HUES6 (cell line): ENCODE results near the gene NTN1.

Source experiments
- H3K27ac ChIP-seq: 2 replicates; pipeline ENCODE4 v1.7.0; 2013; ENCODE audit warnings: low read depth, mild to moderate bottlenecking, low read length, inconsistent platforms
- H3K27me3 ChIP-seq: 2 replicates; pipeline ENCODE4 v1.6.1; 2013; ENCODE audit warnings: low read length; ENCODE audit not compliant: control insufficient read depth, insufficient read depth
- H3K36me3 ChIP-seq: 2 replicates; pipeline ENCODE4 v1.6.1; 2013; ENCODE audit warnings: low read length; ENCODE audit not compliant: control insufficient read depth, insufficient read depth
- H3K4me1 ChIP-seq: 2 replicates; pipeline ENCODE4 v1.6.1; 2013; ENCODE audit warnings: low read length; ENCODE audit not compliant: control insufficient read depth, insufficient read depth
- H3K4me3 ChIP-seq: 2 replicates; pipeline ENCODE4 v1.5.1; 2013; ENCODE audit warnings: low read depth, low read length
- H3K9ac ChIP-seq: one replicate; pipeline ENCODE4 v1.6.1; 2013; ENCODE audit warnings: mild to moderate bottlenecking, low read length
- H3K9me3 ChIP-seq: 2 replicates; pipeline ENCODE4 v1.6.1; 2013; ENCODE audit warnings: low read depth, low read length; ENCODE audit not compliant: control insufficient read depth, insufficient read depth

Gene NTN1

DNA sequence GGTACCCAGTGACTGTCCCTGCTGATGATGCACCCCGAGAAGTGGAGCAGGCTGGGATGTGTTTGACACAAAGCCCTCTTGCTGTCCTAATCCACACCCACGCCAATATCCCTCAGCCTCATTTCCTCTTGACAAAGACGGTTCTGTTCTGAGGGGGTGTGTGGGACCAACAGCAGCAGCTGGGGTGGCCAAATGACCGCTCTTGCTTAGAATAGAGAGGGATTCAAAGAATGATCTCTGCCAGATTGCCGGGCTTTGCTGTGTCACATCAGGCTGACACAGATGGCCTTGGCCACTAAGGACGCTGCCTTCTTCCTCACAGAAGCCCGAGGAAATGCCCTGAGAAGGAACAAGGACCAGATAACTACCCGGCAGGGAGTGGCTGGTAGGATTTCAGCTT is 250.7 kb downstream of the NTN1 start:
- Histone ChIP-seq H3K4me3 (no peak overlapping the region), H3K27ac (no peak overlapping the region)

DNA sequence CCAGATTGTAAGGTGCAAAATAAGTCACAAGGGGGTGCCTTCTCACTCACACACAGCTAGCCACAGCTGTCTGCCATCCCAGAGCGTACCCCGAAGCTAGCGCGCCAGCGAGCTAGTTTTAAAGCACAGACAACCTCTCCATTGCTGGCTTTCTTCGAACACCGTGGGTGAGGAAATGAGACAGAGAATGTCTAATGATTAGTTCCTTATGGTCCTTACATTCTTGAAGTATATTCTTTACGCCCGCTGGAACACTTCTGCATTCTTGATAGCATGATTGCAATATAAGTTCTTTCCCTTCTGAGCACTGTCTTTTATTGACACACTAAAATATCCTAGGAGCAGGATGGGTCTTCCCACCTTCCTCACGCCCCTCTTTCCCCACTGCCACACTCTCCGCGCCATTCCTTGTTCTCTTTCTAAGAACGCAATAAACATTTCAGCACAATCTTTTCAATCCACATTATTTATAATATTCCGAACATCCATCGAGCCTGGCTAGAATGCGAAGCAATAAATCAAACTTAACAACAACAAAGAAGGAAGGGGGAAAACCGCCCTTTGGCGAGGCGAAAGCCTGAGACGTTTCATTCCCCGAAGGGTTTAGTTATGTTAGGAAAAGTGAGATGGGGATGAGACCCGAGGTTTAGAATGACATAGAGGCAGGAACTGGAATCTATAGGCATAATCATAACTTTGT is 251.3 kb downstream of the NTN1 start:
- no peaks in the 10 kb centered on the region for H3K36me3 ChIP-seq
- H3K9ac ChIP-seq: no peak overlapping the region
- no peaks in the 10 kb centered on the region for H3K9me3 ChIP-seq
- no peak overlapping the region for H3K4me3 ChIP-seq
- H3K27me3 ChIP-seq: no peaks in the 10 kb centered on the region
- H3K4me1 ChIP-seq: peaks cover 3% of the 10 kb centered on the region; the same call in 1 of the 2 replicates
- H3K27ac ChIP-seq: no peak overlapping the region

More for the DNA sequence above, 250.7 kb downstream of the NTN1 start:
- no peaks in the 10 kb centered on the region for H3K9me3 ChIP-seq
- no peaks in the 10 kb centered on the region for H3K36me3 ChIP-seq
- no peak overlapping the region for H3K9ac ChIP-seq
- no peaks in the 10 kb centered on the region for H3K27me3 ChIP-seq
- peaks cover 3% of the 10 kb centered on the region; the same call in 1 of the 2 replicates for H3K4me1 ChIP-seq

DNA sequence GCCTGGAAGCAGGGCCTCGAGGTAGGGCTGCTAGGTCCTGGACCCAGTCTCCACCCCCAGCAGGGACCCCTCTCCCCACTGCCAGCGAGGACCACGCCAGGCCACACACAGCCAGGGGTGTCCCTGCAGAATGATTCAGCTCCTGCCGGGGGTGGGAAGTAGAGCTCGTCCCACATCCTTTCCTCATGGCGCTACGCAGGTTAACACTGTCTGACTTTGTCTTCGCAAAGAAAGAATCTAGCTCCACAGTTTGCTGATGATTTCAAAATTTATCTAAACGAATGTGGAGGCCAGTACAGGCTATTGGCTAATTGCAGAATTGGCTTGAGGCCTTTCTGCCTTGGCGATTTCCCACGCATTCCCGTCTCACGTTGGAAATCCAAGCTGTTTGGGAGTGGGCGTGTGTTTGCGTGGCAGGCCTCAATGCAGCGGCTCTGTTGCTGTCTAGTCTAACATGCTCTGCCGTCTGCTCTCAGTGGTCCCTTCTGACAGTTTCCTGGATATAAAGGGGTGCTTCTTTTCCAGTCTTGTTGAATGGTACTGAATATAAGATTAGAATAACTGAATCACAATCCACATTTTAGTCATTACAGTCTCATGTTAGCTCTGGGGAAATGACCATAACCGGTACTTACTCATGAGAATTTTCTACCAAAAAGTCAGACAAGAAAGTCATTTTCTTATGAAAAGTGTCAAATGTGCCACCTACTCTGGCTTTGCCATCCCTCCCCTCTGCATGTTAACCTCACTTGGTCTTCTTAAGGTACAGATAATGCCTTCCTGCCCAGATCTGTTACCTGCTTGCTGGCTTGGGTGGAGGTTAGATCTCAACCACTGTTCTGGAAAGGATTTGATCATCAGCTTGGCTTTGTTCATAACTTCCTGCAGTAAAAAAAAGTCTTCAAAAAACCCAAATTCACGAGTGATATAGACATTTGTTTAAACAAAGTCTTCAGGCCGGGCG is 252.4 kb downstream of the NTN1 start:
- Histone ChIP-seq H3K27me3 (no peaks in the 10 kb centered on the region), H3K4me3 (no peak overlapping the region), H3K9ac (no peak overlapping the region), H3K36me3 (no peaks in the 10 kb centered on the region), H3K4me1 (peaks cover 3% of the 10 kb centered on the region; the same call in 1 of the 2 replicates), H3K9me3 (no peaks in the 10 kb centered on the region), H3K27ac (no peak overlapping the region)

DNA sequence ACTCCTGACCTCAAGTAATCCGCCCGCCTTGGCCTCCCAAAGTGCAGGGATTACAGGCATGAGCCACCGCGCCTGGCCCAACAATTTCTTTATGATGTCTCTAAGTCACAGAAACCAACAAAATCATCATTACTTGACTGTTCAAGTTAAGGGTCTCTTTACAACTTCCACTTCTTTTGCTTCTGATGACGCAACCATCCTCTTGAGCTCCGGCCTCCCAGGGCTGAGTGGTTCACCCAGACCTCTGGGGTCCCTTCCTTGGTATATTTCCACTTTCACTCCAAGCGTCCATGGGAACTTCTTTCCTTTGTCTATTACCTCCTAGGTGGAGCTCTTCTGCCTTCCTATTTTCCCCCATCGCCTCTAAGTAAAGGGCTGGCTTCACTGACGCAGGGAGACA is 253.7 kb downstream of the NTN1 start:
- Histone ChIP-seq H3K36me3 (no peaks in the 10 kb centered on the region), H3K4me3 (no peak overlapping the region), H3K9ac (no peak overlapping the region), H3K4me1 (peaks cover 3% of the 10 kb centered on the region; the same call in 1 of the 2 replicates), H3K27ac (no peak overlapping the region), H3K27me3 (no peaks in the 10 kb centered on the region), H3K9me3 (no peaks in the 10 kb centered on the region)

DNA sequence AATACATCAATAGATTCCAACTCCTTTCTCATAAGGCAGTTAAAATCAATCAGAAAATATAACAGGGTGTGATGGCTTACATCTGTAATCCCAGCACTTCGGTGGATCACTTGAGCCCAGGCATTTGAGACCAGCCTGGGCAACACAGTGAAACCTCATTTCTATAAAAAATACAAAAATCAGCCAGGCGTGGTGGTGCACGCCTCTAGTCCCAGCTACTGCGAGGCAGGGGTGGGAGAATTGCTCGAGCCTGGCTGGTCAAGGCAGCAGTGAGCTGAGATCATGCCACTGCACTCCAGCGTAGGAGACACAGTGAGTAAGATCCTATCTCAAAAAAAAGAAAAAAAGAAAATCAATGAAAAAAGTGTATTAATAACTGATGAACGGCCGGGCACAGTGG is 258.6 kb downstream of the NTN1 start:
- no peaks in the 10 kb centered on the region for H3K9me3 ChIP-seq
- H3K4me3 ChIP-seq: no peak overlapping the region
- H3K4me1 ChIP-seq: peaks cover 7% of the 10 kb centered on the region
- H3K36me3 ChIP-seq: no peaks in the 10 kb centered on the region
- no peak overlapping the region for H3K9ac ChIP-seq
- no peaks in the 10 kb centered on the region for H3K27me3 ChIP-seq
- no peak overlapping the region for H3K27ac ChIP-seq

DNA sequence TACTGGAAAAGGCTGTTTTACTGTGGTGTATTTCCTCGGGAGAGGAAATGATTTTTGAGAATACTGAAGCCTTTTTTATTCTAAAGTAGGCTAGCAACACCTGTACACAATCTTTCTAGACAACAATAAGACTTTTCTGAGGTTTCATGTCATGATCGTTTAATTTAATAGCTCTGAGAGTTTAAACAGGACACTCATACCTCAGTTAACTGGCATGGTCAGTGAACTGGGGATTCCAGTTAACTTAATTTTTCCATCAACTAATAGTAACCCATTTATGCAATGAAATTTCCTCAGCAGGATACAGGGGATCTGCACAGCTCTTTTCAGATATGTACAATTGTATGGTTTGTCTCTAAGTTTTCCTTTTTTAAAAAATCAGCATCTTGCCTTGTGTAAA is 262.6 kb downstream of the NTN1 start:
- Histone ChIP-seq H3K9me3 (no peaks in the 10 kb centered on the region), H3K27me3 (no peaks in the 10 kb centered on the region), H3K4me3 (no peak overlapping the region), H3K4me1 (peaks cover 21% of the 10 kb centered on the region), H3K27ac (no peak overlapping the region), H3K36me3 (no peaks in the 10 kb centered on the region), H3K9ac (no peak overlapping the region)

DNA sequence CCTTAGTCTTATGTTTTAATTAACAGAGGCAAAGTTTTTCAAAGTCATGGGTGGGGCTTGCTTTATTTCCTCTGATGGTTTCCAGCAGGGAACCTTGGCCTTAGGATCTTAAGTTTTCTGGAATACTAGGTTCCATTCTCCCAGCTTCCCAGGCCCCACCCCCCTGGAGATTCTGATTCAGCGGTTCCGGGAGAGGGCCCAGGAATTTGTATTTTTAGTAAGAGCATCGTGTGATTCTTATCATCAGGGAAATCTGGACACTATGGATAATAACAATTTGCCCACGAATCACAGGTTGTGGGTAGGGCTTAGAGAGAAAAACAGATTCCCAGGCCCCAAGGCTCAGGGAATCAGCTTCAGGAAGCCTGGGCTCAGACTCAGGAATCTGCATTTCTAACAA is 263.6 kb downstream of the NTN1 start:
- Histone ChIP-seq H3K9me3 (no peaks in the 10 kb centered on the region), H3K27ac (no peak overlapping the region), H3K4me3 (no peak overlapping the region), H3K36me3 (no peaks in the 10 kb centered on the region), H3K9ac (no peak overlapping the region), H3K27me3 (no peaks in the 10 kb centered on the region), H3K4me1 (peaks cover 21% of the 10 kb centered on the region)

DNA sequence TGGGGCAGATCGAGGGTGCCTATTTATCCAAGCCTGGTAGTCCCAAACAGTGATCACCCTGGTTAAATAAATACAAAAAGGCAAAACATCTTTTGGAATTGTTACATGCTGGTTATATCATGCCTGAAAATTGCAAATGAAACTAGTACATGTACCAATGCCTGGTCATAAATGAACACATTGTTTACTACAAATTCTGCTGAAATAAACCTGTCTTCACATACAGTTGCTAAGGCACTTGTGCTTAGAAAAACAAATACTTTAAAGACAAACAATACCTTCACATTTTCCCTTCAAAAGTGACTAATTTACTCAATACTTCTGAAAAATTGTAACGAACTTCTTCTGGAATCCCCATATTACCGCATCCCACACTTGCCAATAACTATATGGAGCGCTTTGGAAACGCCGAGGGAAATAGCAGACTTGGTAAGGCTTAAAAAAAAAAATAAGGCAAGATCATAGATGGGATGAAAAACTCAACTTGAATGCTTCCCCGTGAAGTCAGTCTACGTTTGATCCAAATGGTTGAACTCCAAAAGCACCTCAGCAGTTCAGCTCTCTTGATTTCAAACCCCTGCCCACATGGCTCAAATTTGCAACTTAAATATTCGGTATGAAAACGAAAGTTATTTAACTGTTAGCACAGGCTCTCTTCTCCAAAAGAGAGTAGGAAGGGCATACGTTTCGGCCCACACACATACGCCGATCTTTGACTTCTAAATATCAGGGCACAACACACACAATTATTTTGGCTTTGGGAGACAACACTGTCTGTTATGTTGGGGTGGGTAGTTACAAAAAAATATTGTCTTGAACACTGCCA is 264.5 kb downstream of the NTN1 start:
- Histone ChIP-seq H3K9me3 (no peaks in the 10 kb centered on the region), H3K4me3 (no peak overlapping the region), H3K27me3 (no peaks in the 10 kb centered on the region), H3K36me3 (no peaks in the 10 kb centered on the region), H3K4me1 (peaks cover 21% of the 10 kb centered on the region), H3K27ac (no peak overlapping the region), H3K9ac (no peak overlapping the region)

DNA sequence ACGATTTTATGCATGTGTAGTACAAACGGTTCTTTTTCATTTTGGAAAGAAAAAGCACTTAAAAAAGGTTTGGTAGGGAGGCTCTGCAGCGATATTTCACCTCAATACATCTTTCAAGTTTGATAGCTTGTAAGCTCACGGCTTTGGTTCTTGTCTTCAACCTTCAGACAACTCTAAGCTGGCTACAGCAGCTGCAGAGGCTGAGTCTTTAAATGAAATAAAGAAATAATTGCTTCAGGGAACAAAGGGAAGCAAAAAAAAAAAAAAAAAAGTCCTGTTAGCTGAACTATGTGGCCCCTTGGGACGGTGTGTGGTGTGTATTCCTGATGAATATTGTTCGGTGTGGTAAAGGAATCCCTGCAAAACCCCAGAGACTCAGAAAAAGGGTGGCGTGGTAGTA is 265.1 kb downstream of the NTN1 start:
- Histone ChIP-seq H3K4me1 (peaks cover 21% of the 10 kb centered on the region), H3K9me3 (no peaks in the 10 kb centered on the region), H3K4me3 (no peak overlapping the region), H3K27me3 (no peaks in the 10 kb centered on the region), H3K9ac (no peak overlapping the region), H3K36me3 (no peaks in the 10 kb centered on the region), H3K27ac (no peak overlapping the region)

DNA sequence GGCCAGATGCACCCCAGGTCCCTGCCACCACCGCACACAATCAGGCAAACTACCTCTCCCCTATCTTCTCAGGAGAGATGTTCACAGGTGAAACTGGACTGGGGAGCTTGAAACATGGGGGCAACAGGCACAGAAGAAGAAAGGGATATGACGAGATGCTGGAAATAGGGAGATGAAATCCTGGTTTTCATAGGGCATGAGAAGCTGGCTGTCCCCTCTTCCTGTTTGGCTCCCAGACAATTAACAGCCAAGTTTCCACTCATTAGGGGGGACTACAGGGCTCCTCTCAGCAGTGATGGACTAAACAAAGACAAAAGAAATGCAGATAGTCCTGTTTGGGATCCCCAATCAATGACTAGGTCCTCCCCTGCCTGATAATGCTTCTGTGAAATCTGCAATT is 266.0 kb downstream of the NTN1 start:
- Histone ChIP-seq H3K9me3 (no peaks in the 10 kb centered on the region), H3K36me3 (no peaks in the 10 kb centered on the region), H3K27ac (no peak overlapping the region), H3K9ac (no peak overlapping the region), H3K4me3 (no peak overlapping the region), H3K4me1 (peaks cover 21% of the 10 kb centered on the region), H3K27me3 (no peaks in the 10 kb centered on the region)
